Endothelial cell of umbilical vein (primary cell): ENCODE data around the gene RAPGEF6.

Experiments
- CTCF ChIP-seq, 2 donors: IDR thresholded peaks; 1 replicate in 1 of 2; 2 replicates in 1 of 2; pipeline ENCODE4 v1.5.1; 2011; ENCODE audit warnings: low read length in 2 of 2, mild to moderate bottlenecking in 2 of 2, moderate library complexity in 2 of 2, control low read depth in 1 of 2, inconsistent platforms in 1 of 2, low read depth in 1 of 2; ENCODE audit not compliant: insufficient read depth in 1 of 2; ENCODE audit errors: extremely low read depth in 1 of 2
- GATA2 ChIP-seq: IDR thresholded peaks from 2 replicates; pipeline ENCODE4 v1.7.0; 2011; ENCODE audit warnings: low read depth, mild to moderate bottlenecking, moderate library complexity, mixed read lengths, low read length; ENCODE audit not compliant: insufficient read length, insufficient read depth
- MAX ChIP-seq: IDR thresholded peaks from 2 replicates; pipeline ENCODE4 v1.6.1; 2011; ENCODE audit not compliant: insufficient read depth, insufficient read length
- MYC ChIP-seq: IDR thresholded peaks from one replicate; pipeline ENCODE4 v1.6.1; 2011; ENCODE audit warnings: mild to moderate bottlenecking, low read depth, low read length
- POLR2A ChIP-seq: IDR thresholded peaks from 2 replicates; pipeline ENCODE4 v1.6.1; 2012; ENCODE audit warnings: low read depth, mild to moderate bottlenecking, control low read depth, low read length
- POLR2AphosphoS5 ChIP-seq: IDR thresholded peaks from 2 replicates; pipeline ENCODE4 v1.6.1; 2012; ENCODE audit warnings: low read depth, mild to moderate bottlenecking, control low read depth, low read length, moderate library complexity; ENCODE audit not compliant: insufficient read depth

GRCh38 chr5:131536211-131536826 lies 98.7 kb downstream of the RAPGEF6 start:
- TF ChIP-seq CTCF (IDR thresholded peaks at IDR 0.05; ENCODE audit: extremely low read depth in 1 of 2, insufficient read depth in 1 of 2, low read depth in 1 of 2, low read length in 2 of 2) (no peak), POLR2A (no peak), MAX (no peak), GATA2 (no peak), POLR2AphosphoS5 (no peak), MYC (no peak)
